ENCODE measurements around the gene FAM78A.

The FAM78A gene

GRCh38 chr9:131273856-131274673 is 2.2 kb downstream of the FAM78A start:
- peak overlapping the region; percentile 85 for H3K4me3 ChIP-seq (ENCODE audit: low read length)
- H3K9me3 ChIP-seq (ENCODE audit: insufficient read depth, low read length) = no peaks in the 10 kb centered on the region
- no peaks in the 10 kb centered on the region for H4K20me1 ChIP-seq (ENCODE audit: insufficient read depth, low read length)
- H3K36me3 ChIP-seq (replicated peaks; ENCODE audit: low read depth, low read length) = peaks cover 9% of the 10 kb centered on the region
- TF ChIP-seq, protein P1, sequence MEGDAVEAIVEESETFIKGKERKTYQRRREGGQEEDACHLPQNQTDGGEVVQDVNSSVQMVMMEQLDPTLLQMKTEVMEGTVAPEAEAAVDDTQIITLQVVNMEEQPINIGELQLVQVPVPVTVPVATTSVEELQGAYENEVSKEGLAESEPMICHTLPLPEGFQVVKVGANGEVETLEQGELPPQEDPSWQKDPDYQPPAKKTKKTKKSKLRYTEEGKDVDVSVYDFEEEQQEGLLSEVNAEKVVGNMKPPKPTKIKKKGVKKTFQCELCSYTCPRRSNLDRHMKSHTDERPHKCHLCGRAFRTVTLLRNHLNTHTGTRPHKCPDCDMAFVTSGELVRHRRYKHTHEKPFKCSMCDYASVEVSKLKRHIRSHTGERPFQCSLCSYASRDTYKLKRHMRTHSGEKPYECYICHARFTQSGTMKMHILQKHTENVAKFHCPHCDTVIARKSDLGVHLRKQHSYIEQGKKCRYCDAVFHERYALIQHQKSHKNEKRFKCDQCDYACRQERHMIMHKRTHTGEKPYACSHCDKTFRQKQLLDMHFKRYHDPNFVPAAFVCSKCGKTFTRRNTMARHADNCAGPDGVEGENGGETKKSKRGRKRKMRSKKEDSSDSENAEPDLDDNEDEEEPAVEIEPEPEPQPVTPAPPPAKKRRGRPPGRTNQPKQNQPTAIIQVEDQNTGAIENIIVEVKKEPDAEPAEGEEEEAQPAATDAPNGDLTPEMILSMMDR (IDR thresholded peaks at IDR 0.05; ENCODE audit: low read depth, low read length) = no peak
- TF ChIP-seq EZH2phosphoT487 (IDR thresholded peaks at IDR 0.05; ENCODE audit: low read depth) = no peak
- peaks cover 76% of the 10 kb centered on the region for H3K79me2 ChIP-seq (ENCODE audit: low read length)
- peak overlapping the region; percentile 97 for H3K4me2 ChIP-seq (ENCODE audit: low read length)
- peak overlapping the region; percentile 86 for H3K27ac ChIP-seq (ENCODE audit: low read length)
- H3K27me3 ChIP-seq (ENCODE audit: low read depth, low read length) = no peaks in the 10 kb centered on the region
- peak overlapping the region; percentile 97 for H3K9ac ChIP-seq (ENCODE audit: low read length)
- H3K4me1 ChIP-seq (ENCODE audit: low read length) = peaks cover 62% of the 10 kb centered on the region
- H2AFZ ChIP-seq (ENCODE audit: low read depth, low read length) = peak overlapping the region; percentile 3; the same call in 1 of the 2 replicates

- no peaks in the 10 kb centered on the region for H3K9me3 ChIP-seq (ENCODE audit: insufficient read depth, low read length)
- peaks cover 79% of the 10 kb centered on the region for H3K79me2 ChIP-seq (ENCODE audit: low read length)
- peak overlapping the region; percentile 97 for H3K9ac ChIP-seq (ENCODE audit: low read length)
- peak overlapping the region; percentile 85 for H3K4me3 ChIP-seq (ENCODE audit: low read length)
- H2AFZ ChIP-seq (ENCODE audit: low read depth, low read length) = peak overlapping the region; percentile 3; the same call in 1 of the 2 replicates
- peaks cover 61% of the 10 kb centered on the region for H3K4me1 ChIP-seq (ENCODE audit: low read length)
- H3K27me3 ChIP-seq (ENCODE audit: low read depth, low read length) = no peaks in the 10 kb centered on the region
- peaks cover 9% of the 10 kb centered on the region for H3K36me3 ChIP-seq (replicated peaks; ENCODE audit: low read depth, low read length)
- no peaks in the 10 kb centered on the region for H4K20me1 ChIP-seq (ENCODE audit: insufficient read depth, low read length)
- peak overlapping the region; percentile 86 for H3K27ac ChIP-seq (ENCODE audit: low read length)
- H3K4me2 ChIP-seq (ENCODE audit: low read length) = peak overlapping the region; percentile 97
- TF ChIP-seq, protein P1 (IDR thresholded peaks at IDR 0.05; ENCODE audit: low read depth, low read length) = peak; percentile 19; the same call in 1 of the 2 replicates
- no peak for TF ChIP-seq EZH2phosphoT487 (IDR thresholded peaks at IDR 0.05; ENCODE audit: low read depth)
These were observed 3.0 kb downstream of the FAM78A start for GRCh38 chr9:131273146-131273855.

DNA sequence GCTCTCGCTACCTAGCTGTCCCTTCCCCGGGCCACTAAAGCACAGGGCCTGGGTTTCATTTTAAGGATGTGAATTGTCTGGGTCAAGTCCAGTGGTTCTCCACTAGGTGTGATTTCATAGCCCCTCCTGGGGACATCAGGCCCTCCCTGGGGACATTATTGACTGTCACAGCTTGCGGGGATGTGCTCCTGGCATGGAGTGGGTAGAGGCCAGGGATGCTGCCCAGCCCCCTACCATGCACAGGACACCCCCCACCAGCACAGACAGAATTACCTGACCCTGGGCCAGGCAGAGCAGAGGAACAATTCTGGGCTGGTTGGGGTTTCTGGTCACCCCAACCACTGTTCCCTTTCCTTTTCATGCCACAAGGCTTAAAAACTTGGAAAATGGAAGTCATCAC is 4.1 kb downstream of the FAM78A start:
- H3K4me1 ChIP-seq (ENCODE audit: low read length) = peaks cover 64% of the 10 kb centered on the region
- H3K4me2 ChIP-seq (ENCODE audit: low read length) = peak overlapping the region; percentile 84
- peaks cover 89% of the 10 kb centered on the region for H3K79me2 ChIP-seq (ENCODE audit: low read length)

More for the DNA sequence above, 4.1 kb downstream of the FAM78A start:
- H4K20me1 ChIP-seq (ENCODE audit: insufficient read depth, low read length) = no peaks in the 10 kb centered on the region
- no peaks in the 10 kb centered on the region for H3K9me3 ChIP-seq (ENCODE audit: insufficient read depth, low read length)
- H2AFZ ChIP-seq (ENCODE audit: low read depth, low read length) = no peak overlapping the region
- H3K27ac ChIP-seq (ENCODE audit: low read length) = peak overlapping the region; percentile 93; the same call in 1 of the 2 replicates
- TF ChIP-seq, protein P1 (IDR thresholded peaks at IDR 0.05; ENCODE audit: low read depth, low read length) = no peak
- TF ChIP-seq EZH2phosphoT487 (IDR thresholded peaks at IDR 0.05; ENCODE audit: low read depth) = no peak
- H3K9ac ChIP-seq (ENCODE audit: low read length) = no peak overlapping the region
- no peak overlapping the region for H3K4me3 ChIP-seq (ENCODE audit: low read length)
- H3K27me3 ChIP-seq (ENCODE audit: low read depth, low read length) = no peaks in the 10 kb centered on the region
- H3K36me3 ChIP-seq (replicated peaks; ENCODE audit: low read depth, low read length) = peaks cover 13% of the 10 kb centered on the region

All from OCI-LY3 (cell line).